ENCODE results near the gene GBP7.

DNA sequence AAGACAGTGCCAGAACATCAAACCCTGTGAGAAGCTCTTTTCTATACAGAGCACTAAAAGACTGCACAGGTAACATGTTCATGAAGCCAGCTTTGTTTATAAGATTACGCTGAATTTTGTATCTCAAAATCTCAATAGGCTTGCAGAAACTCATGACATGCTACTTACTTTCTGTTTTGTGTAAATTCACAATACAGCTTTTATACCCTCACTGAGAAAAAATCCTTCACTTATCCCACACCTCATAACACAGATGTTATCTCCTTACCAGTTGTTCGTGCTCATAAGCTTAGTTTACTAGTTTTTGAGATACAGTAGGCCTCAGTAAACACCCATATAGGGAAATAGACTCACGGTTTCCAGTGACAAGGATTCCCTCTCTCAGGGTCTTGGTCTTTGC lies 25.8 kb downstream of the GBP7 start:
- TF ChIP-seq ASH2L (IDR thresholded peaks at IDR 0.05; ENCODE audit: borderline replicate concordance, low read depth) = no peak
- TF ChIP-seq, protein P1, sequence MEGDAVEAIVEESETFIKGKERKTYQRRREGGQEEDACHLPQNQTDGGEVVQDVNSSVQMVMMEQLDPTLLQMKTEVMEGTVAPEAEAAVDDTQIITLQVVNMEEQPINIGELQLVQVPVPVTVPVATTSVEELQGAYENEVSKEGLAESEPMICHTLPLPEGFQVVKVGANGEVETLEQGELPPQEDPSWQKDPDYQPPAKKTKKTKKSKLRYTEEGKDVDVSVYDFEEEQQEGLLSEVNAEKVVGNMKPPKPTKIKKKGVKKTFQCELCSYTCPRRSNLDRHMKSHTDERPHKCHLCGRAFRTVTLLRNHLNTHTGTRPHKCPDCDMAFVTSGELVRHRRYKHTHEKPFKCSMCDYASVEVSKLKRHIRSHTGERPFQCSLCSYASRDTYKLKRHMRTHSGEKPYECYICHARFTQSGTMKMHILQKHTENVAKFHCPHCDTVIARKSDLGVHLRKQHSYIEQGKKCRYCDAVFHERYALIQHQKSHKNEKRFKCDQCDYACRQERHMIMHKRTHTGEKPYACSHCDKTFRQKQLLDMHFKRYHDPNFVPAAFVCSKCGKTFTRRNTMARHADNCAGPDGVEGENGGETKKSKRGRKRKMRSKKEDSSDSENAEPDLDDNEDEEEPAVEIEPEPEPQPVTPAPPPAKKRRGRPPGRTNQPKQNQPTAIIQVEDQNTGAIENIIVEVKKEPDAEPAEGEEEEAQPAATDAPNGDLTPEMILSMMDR (IDR thresholded peaks at IDR 0.05 in 2 of 3, conservative IDR thresholded peaks at IDR 0.05 in 1 of 3; ENCODE audit: control insufficient read depth in 2 of 3, extremely low read depth in 1 of 3, insufficient read depth in 1 of 3, low read depth in 3 of 3, low read length in 3 of 3) = no peak
- no peak for TF ChIP-seq POLR2A (IDR thresholded peaks at IDR 0.05; ENCODE audit: low read depth, low read length)
- TF ChIP-seq, protein P2, sequence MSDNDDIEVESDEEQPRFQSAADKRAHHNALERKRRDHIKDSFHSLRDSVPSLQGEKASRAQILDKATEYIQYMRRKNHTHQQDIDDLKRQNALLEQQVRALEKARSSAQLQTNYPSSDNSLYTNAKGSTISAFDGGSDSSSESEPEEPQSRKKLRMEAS (IDR thresholded peaks at IDR 0.05; ENCODE audit: low read depth, low read length) = no peak
- no peak for TF ChIP-seq RB1 (IDR thresholded peaks at IDR 0.05; ENCODE audit: borderline replicate concordance)

All from GM12878 (cell line).